Natural killer cell treated with Interleukin-12 subunit alpha and Interleukin-12 subunit beta and Interleukin-15 and Interleukin-18, amount 100 ng/mL, for 72 hours (primary cell): ENCODE measurements around the gene SLC34A1. TPM values are rescaled to one million over a fixed set of nuclear protein-coding genes. Genes with fewer than 3 reads are reported as not detected.
A peak's percentile ranks its signal among the peaks of the same experiment; 100 is the strongest.

Experiments
- ATAC-seq, 2 donors: fragments of 150-1000 bp; cut with Tn5 transposase in 1 of 2; sonication (Bioruptor Pico), chemical (Tn5 transposase) in 1 of 2; 2 replicates each; pipeline ENCODE4 v1.10.0; 2021
- DNase-seq: peaks from one replicate; pipeline ENCODE4 v3.0.0; 2022; ENCODE audit warnings: low spot score
- H3K27ac Mint-ChIP-seq, 2 donors: 1 replicate in 1 of 2; 2 replicates in 1 of 2; pipeline ENCODE4 v1.8.0; 2022; ENCODE audit warnings: mixed read lengths in 2 of 2, mild to moderate bottlenecking in 1 of 2, moderate library complexity in 1 of 2
- H3K27me3 Mint-ChIP-seq, 2 donors: 1 replicate in 1 of 2; 2 replicates in 1 of 2; pipeline ENCODE4 v1.8.0; 2022; ENCODE audit warnings: mixed read lengths in 2 of 2
- H3K36me3 Mint-ChIP-seq: one replicate; pipeline ENCODE4 v1.8.0; 2022; ENCODE audit warnings: mixed read lengths
- H3K4me1 Mint-ChIP-seq, 2 donors: 1 replicate in 1 of 2; 2 replicates in 1 of 2; pipeline ENCODE4 v1.8.0; 2022; ENCODE audit warnings: low read depth in 2 of 2, mixed read lengths in 2 of 2, mild to moderate bottlenecking in 1 of 2
- H3K4me3 Mint-ChIP-seq: one replicate; pipeline ENCODE4 v1.8.0; 2022; ENCODE audit warnings: mixed read lengths
- H3K9me3 Mint-ChIP-seq: 2 replicates; pipeline ENCODE4 v1.8.0; 2022; ENCODE audit warnings: mixed read lengths
- total RNA-seq, 2 donors: library from RNA; stranded (reverse); gene quantifications; one replicate each; pipeline ENCODE4 v1.2.3, GENCODE V29; 2022

The SLC34A1 gene
- total RNA-seq, 2 donors from 2014 or later, result not detected

GRCh38 chr5:177446200-177447065 is 62.2 kb downstream of the SLC34A1 start, which contains the start of gene PRR7:
TSS of gene PRR7 (plus strand) at chr5:177446814. CDS start at chr5:177455068, 8,254 bp downstream.
- ATAC-seq, result peak; percentile 83 to 86
- DNase-seq, result peak; percentile 73
- Mint-ChIP-seq H3K4me3 (peak within 1 kb of the TSS; percentile 64), H3K36me3 (no peaks in the 10 kb centered on the region), H3K9me3 (no peaks in the 10 kb centered on the region), H3K27me3 (peaks cover 0 to 3% of the 10 kb centered on the region in 2 donors), H3K27ac (peak within 1 kb of the TSS in 1 of 2 donors; percentile 45), H3K4me1 (peaks cover 30% of the 10 kb centered on the region in 2 donors)

- Mint-ChIP-seq H3K4me1 (peaks cover 30 to 34% of the 10 kb centered on the region in 2 donors), H3K9me3 (no peaks in the 10 kb centered on the region)
- ATAC-seq, result peak; percentile 48 to 53
Measured at GRCh38 chr5:177447066-177447610, 62.9 kb downstream of the SLC34A1 start.

GRCh38 chr5:177447611-177448243 is 63.5 kb downstream of the SLC34A1 start:
- no peak for ATAC-seq
- DNase-seq, result no peak
- Mint-ChIP-seq H3K36me3 (no peaks in the 10 kb centered on the region), H3K27ac (peak overlapping the region in 1 of 2 donors; percentile 35), H3K9me3 (no peaks in the 10 kb centered on the region), H3K4me3 (peak overlapping the region; percentile 52), H3K27me3 (peaks cover 0 to 6% of the 10 kb centered on the region in 2 donors), H3K4me1 (peaks cover 30 to 31% of the 10 kb centered on the region in 2 donors)

More at GRCh38 chr5:177447066-177447610, 62.9 kb downstream of the SLC34A1 start:
- Mint-ChIP-seq H3K27ac (no peak overlapping the region), H3K27me3 (peaks cover 0 to 6% of the 10 kb centered on the region in 2 donors), H3K4me3 (no peak overlapping the region), H3K36me3 (no peaks in the 10 kb centered on the region)
- no peak for DNase-seq

Other genes starting within 250 kb of the SLC34A1 start
- gene RAB24, start 80.7 kb upstream of the SLC34A1 start, total RNA-seq, result 10 to 100 TPM; 44.2 to 49.8 TPM
- gene PRELID1, start 80.6 kb upstream of the SLC34A1 start, total RNA-seq, result 100 to 1,000 TPM; 310 to 360 TPM
- gene MXD3, start 72.5 kb upstream of the SLC34A1 start, total RNA-seq, result 10 to 100 TPM; 15.0 to 24.8 TPM
- 100 to 1,000 TPM; 136 to 150 TPM for gene LMAN2, start 32.8 kb upstream of the SLC34A1 start, total RNA-seq
- 10 to 100 TPM; 26.5 to 45.4 TPM for gene RGS14, start 26.5 kb upstream of the SLC34A1 start, total RNA-seq
- not detected for gene PFN3, start 16.2 kb downstream of the SLC34A1 start, total RNA-seq
- under 1 TPM in 1 of 2 donors, not detected in 1; 0.45 TPM for gene F12, start 25.1 kb downstream of the SLC34A1 start, total RNA-seq
- 100 to 1,000 TPM in 1 of 2 donors, 10 to 100 TPM in 1; 58.1 to 113 TPM for gene GRK6, start 42.2 kb downstream of the SLC34A1 start, total RNA-seq
- 1 to 10 TPM in 1 of 2 donors, under 1 TPM in 1; 0.83 to 2.6 TPM for gene PRR7, start 62.4 kb downstream of the SLC34A1 start, total RNA-seq
- gene DBN1, start 89.2 kb downstream of the SLC34A1 start, total RNA-seq, result 10 to 100 TPM in 1 of 2 donors, 1 to 10 TPM in 1; 7.1 to 13.3 TPM
- 10 to 100 TPM; 15.5 to 39.1 TPM for gene PDLIM7, start 113.2 kb downstream of the SLC34A1 start, total RNA-seq
- gene DOK3, start 125.4 kb downstream of the SLC34A1 start, total RNA-seq, result 10 to 100 TPM; 10.0 to 18.0 TPM
- gene DDX41, start 132.5 kb downstream of the SLC34A1 start, total RNA-seq, result 100 to 1,000 TPM; 162 to 168 TPM
- gene FAM193B, start 170.1 kb downstream of the SLC34A1 start, total RNA-seq, result 100 to 1,000 TPM in 1 of 2 donors, 10 to 100 TPM in 1; 57.9 to 135 TPM
- gene TMED9, start 207.8 kb downstream of the SLC34A1 start, total RNA-seq, result 100 to 1,000 TPM; 177 to 236 TPM
- 10 to 100 TPM; 26.6 to 42.8 TPM for gene B4GALT7, start 215.7 kb downstream of the SLC34A1 start, total RNA-seq